ENCODE measurements around the gene SOCS1.

Gene SOCS1

GRCh38 chr16:11283820-11284248 lies 27.8 kb upstream of the SOCS1 start:
- DNase-seq = peak; percentile 49 to 65 (median 63)

DNA sequence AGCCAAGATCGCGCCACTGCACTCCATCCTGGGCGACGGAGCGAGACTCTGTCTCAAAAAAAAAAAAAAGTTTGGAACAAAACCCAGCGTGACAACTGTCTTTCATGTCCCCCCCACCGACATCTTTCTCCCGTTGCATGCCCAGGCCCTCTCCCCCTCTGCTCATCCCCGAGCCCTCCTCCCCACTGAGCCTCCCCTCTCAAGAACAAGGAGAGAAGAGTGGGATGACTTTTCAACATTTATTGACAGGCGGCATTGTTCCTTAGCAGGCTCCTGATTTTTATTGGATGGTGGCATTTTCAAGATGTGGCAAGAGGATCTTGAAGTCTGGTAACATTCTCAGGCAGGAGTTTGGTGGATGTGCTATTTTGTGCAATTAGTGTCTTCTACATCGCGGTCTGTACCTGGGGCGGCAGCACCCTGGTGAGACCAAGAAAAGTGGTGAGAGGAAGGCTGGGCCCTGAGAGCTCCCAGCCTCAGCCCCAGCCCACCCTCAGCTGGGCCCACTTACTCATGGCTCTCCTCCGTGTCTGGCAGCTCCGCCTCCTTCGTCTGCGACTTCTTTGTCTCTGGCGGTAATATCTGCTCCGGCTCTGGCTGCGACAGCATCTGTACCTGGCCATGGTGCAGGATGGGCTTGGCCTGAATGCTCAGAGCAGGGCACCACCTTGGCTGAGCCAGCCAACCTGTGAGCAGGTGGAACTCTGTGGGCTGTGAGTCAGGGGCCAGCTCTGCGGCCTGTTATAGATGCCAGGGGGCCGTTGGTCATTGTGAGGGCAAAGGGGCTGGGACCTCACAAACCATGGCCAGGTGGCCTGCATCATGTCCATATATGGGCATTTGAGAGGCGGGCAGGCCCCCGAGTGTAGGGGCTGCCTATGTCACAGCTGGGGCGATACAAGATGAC lies 24.9 kb upstream of the SOCS1 start, which contains the start of gene PRM1:
TSS of gene PRM1 (minus strand) at position 715 of the 907 bp plus-strand sequence. CDS start at position 623, 92 bp downstream.
- DNase-seq = no peak

- DNase-seq = peak in 2 of 3 donors; percentile 24 to 33
Observed at GRCh38 chr16:11278681-11279628, 23.0 kb upstream of the SOCS1 start.

DNA sequence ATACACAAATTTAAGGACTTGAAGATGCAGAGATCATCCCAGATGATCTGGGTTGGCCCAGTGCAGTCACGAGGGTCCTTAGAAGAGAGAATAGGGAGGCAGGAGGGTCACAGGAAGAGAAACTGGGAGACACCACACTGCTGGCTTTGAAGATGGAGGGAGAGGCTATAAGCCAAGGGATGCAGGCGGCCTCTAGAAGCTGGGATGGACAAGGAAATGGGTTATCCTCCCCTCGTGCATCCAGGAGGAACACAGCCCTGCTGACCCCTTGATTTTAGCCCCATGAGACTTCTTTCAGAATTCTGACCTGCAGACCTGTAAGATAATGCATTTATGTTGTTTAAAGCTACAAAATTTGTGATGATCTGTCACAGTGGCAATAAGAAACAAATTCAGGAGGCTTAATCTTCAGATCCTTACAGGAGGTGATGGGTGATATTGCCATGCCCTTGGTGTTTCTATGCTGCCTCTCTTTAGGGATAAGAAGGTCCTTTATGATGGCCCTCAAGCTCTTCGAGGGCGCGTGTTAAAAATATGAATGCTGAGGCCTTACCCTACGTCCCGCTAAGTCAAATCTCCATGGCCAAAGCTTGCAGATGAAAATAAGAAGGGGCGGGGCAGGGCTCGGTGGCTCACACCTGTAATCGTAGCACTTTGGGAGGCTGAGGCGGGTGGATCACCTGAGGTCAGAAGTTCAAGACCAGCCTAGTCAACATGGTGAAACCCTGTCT lies 21.8 kb upstream of the SOCS1 start:
- DNase-seq = no peak

DNA sequence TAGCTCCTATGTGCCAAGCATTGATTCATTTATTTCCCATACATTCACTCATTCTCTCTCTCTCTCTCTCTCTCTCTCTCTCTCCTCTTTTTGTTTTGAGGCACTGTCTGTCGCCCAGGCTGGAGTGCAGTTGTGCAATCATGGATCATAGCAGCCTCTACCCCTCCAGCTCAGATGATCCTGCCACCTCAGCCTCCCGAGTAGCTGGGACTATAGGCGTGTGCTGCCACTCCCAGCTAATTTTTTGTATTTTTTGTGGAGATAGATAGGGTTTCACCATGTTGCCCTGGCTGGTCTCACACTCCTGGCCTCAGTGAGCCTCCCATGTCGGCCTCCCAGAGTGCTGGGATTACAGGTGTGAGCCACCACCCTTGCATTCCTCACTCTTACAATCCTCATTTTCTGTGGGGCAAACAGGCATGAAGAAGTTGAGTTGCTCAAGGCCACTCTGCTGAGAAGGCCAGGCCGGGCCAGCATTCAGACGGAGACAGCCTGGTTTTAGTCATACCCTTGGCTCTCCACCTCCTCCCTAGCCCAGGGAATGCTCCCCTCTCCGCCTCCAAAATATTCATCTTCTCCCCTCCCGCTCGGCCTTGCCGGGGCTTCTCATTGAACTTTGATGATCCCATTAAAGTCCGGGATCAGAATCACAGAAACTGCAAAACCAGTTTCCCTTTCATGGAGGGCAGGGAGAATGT lies 21.0 kb upstream of the SOCS1 start:
- no peak for DNase-seq

DNA sequence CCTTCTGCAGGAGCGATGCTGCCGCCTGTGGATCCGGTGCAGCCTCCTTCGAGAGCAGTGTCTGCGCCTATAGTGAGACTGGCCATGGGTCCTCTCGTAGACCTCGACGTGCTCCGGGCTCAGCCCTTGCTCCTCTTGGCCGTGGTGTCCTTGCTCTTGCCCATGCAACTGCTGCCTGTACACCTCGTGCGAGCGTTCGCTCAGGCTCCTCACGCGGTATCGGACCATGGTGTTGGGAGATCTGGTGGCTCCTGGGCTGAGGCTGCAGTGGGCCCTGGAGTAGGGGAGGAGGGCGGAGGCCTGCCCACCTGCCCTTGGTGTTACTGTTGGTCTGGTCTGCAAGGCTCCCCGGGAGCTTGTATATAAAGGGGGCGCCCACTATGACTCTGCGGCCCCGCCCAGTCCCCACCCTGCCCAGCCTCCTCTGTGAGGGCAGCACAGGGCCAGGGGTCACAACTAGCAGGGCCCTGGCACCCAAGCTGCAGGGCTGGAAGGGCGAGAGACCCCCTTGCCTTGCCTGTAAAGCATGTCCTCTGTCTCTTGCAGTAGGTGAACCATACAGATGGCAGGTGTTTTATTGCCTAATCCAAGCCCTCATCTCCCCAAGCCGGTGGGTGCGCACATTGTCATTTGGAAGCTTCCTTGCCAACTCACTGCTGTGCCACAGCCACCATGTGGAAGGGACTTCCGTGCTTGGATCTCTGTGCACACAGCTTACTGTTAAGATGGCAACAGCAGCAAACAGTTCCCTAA lies 20.3 kb upstream of the SOCS1 start, which contains the start of gene PRM2:
TSS of gene PRM2 (minus strand) at position 338 of the 753 bp plus-strand sequence. CDS start at position 228, 110 bp downstream.
- no peak for DNase-seq

DNA sequence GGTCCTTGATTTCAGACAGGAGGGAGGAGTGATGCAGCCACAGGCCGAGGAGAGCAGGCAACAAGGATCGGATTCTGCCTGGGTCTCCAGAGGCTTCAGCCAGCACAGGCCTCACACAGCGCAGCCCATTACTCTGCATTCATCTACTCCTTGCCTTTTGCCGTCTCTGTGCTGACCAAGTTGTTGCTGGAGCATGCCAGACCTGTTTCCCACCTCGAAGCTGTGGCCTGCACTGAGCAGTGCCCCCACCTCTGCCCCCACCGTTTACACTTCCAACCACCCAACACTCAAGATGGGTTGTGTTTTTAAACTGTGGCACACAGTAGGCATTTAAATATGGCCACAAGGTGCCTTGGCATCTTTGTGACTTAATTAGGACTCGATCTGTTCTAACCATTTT lies 19.0 kb upstream of the SOCS1 start:
- no peak for DNase-seq

DNA sequence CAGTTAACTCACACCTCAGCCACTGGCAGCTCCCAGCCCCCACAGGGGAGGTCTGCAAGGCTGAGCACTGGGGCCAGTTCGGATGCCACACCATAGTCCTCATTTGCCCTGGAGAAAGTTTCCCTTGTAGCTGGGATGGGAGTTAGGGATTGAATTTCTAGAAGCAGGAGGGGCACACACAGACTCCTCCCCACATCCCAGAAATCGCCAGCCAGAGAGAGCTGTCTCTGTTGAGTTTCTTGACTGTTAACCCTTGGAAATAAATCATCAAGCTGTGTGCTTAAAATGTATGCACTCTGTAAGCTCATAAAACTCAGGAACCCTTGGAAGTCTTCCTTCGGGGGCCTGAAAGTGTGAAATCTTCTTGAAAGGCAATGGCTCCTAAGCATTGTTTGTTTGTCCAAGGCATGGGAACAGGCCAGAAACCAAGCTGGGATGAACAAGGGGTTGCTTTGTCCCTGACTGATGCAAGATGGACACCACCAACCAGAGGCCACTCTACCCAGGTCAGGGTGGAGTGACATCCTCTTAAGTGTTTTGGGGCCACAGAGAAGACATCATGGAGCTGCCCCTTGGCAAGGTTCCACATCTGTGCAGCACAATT lies 17.8 kb upstream of the SOCS1 start:
- DNase-seq = no peak

- no peak for DNase-seq
Observed at GRCh38 chr16:11272921-11273720, 17.1 kb upstream of the SOCS1 start, which contains the start of gene PRM3. PRM3 (minus strand) TSS chr16:11273629; CDS start chr16:11273595, 34 bp downstream.

- no peak for DNase-seq
Observed at GRCh38 chr16:11272484-11272883, 16.5 kb upstream of the SOCS1 start.

DNA sequence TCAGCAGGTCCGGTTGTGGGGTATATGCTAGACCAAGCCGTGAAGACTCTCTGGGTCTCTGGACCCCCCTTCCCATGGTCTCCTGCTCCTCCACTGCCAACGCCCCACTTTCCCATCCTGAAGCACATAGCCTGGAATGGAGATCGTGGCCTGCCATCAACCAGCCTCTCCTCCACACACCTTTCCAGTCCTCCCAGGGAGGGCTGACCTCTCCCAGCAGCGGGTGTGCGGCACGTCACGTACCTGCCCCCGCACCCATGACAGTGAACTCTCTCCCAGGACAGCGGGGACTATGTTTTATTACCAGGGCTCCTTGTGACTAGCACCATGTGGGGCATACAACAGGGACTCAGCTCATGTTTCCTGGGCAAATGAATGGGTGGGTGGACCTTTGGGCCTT lies 15.6 kb upstream of the SOCS1 start:
- no peak for DNase-seq

DNA sequence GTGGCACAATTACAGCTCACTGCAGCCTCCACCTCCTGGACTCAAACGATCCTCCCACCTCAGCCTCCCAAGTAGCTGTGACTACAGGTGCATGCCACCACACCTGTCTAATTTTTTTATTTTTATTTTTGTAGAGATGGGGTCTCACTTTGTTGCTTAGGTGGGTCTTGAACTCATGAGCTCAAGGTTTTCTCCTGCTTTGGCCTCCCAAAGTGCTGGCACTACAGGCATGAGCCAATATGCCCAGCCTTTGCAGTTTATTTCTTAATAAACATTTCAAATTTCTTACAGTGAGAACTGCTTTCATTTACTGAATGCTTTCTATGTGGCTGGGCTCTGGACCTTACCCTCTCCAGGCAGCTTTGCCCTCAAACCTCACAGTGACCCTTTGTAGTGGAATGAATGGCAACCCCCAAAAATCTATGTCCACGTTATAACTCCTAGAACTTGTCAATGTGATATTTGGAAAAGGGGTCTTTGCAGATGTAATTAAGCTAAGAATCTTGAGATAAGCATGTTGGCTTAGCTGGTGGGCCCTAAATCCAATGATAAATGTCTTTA lies 14.7 kb upstream of the SOCS1 start:
- DNase-seq = no peak

DNA sequence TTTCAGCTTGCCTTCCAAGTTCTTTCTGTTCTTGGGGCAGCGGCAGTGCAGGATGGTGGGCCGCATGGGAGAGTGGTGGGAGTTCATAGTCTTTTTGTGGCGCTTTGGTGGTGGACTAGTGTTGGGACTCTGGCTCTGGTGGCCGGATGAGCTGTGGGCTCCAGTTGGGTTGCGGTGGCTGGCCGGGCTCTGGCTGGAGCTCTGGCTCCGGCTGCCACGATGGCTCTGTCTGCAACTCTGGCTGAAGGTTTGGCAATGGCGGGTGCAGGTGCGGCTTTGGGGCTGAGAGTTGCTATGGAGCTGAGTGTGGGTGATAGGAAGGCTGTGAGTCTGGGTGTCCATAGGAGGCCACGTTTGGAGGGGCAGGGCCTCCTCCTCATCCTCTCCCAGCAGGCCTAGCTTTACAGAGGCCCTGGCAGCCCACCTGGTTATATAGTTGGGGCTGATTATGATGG lies 12.9 kb upstream of the SOCS1 start, which contains the start of gene TNP2:
TSS of gene TNP2 (minus strand) at position 405 of the 455 bp plus-strand sequence. CDS start at position 342, 63 bp downstream.
- DNase-seq = no peak

DNA sequence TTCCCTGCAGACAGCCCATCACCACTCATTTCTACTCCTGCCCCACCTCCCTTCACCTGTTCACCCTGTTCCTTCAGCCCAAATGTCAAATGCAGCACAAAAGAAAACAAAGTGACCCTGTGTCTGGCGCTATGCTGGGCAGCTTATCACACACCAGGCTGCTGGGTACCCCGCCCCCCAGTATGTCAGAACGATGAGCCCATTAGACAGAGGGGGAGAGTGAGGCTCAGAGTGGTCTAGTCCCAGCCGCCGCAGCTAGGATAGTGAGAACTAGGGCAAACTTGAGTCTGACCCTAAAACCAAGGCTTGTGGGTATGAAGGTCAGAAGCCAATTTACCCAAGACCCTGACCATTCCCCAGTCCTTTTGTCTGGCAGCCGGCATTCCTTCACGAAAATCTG lies 9.1 kb upstream of the SOCS1 start:
- DNase-seq = no peak

- DNase-seq = peak in 1 of 3 donors; percentile 41
Observed at GRCh38 chr16:11264155-11264832, 8.3 kb upstream of the SOCS1 start.

DNA sequence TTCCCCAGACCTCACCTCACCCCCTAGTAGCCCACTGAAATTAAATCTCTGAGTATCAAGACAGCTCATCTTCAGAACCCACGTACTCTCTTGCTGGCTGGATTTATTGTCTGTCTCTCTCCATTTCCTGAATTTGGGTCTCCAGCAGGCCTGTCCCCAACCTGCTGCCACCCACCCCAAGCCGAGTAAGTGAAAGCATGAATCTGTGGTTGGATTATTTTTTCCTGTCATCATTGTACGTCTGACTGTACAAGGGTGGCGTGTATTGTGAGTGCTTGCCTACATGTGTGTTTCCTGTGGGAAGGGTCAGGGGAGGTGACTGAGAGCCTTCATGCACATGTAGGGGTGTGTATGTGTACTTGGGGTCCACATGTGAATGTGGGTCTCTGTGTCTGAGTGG lies 7.7 kb upstream of the SOCS1 start:
- DNase-seq = no peak

- no peak for DNase-seq
Observed at GRCh38 chr16:11262915-11263314, 6.9 kb upstream of the SOCS1 start.

DNA sequence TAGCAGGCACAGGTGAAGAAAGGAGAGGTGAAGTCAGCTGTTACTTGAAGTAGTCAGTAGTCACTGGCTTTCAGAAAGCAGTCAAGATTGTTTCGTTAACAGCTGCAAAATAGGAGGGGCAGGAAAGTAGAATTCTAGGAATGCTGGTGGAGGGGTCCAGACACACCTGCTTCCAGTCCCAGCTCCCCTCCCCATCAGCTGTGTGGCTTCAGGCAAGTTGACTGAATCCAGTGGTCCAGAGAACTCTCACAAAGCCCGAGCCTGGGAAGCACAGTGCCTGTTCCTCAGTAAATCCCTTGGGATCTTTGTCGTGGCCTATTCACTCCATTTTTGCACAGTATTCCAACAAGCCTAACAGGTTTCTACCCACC lies 4.6 kb upstream of the SOCS1 start:
- DNase-seq = no peak

Measured in suppressor macrophage treated with lipopolysaccharide for 1 hour (primary cell).